Measurements from ENCODE around the gene NEAT1.

The NEAT1 gene

DNA sequence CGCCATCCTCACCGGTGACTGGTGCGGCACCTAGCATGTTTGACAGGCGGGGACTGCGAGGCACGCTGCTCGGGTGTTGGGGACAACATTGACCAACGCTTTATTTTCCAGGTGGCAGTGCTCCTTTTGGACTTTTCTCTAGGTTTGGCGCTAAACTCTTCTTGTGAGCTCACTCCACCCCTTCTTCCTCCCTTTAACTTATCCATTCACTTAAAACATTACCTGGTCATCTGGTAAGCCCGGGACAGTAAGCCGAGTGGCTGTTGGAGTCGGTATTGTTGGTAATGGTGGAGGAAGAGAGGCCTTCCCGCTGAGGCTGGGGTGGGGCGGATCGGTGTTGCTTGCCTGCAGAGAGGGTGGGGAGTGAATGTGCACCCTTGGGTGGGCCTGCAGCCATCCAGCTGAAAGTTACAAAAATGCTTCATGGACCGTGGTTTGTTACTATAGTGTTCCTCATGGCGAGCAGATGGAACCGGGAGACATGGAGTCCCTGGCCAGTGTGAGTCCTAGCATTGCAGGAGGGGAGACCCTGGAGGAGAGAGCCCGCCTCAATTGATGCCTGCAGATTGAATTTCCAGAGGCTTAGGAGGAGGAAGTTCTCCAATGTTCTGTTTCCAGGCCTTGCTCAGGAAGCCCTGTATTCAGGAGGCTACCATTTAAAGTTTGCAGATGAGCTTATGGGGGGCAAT, 1.1 kb downstream of the NEAT1 start:
- no peaks in the 10 kb centered on the region for H3K27me3 ChIP-seq (ENCODE audit: control insufficient read depth in 2 of 2, insufficient read depth in 2 of 2, low read length in 2 of 2)
- H3K9me3 ChIP-seq (ENCODE audit: control insufficient read depth in 2 of 2, low read length in 2 of 2), result no peaks in the 10 kb centered on the region
- H3K36me3 ChIP-seq (ENCODE audit: control insufficient read depth in 2 of 2, insufficient read depth in 2 of 2, low read length in 2 of 2), result peaks cover 20 to 37% of the 10 kb centered on the region in 2 donors
- peak overlapping the region; percentile 100 for H3K27ac ChIP-seq (ENCODE audit: low read depth in 2 of 2, low read length in 2 of 2)
- peaks cover 54 to 57% of the 10 kb centered on the region in 2 donors for H3K4me1 ChIP-seq (ENCODE audit: control insufficient read depth in 2 of 2, insufficient read depth in 2 of 2, low read length in 2 of 2)
- H3K9ac ChIP-seq (ENCODE audit: low read depth in 1 of 2, low read length in 2 of 2), result peak overlapping the region; percentile 96 to 98
- peak overlapping the region; percentile 82 to 96 for H3K4me3 ChIP-seq (ENCODE audit: low read length in 2 of 2)

DNA sequence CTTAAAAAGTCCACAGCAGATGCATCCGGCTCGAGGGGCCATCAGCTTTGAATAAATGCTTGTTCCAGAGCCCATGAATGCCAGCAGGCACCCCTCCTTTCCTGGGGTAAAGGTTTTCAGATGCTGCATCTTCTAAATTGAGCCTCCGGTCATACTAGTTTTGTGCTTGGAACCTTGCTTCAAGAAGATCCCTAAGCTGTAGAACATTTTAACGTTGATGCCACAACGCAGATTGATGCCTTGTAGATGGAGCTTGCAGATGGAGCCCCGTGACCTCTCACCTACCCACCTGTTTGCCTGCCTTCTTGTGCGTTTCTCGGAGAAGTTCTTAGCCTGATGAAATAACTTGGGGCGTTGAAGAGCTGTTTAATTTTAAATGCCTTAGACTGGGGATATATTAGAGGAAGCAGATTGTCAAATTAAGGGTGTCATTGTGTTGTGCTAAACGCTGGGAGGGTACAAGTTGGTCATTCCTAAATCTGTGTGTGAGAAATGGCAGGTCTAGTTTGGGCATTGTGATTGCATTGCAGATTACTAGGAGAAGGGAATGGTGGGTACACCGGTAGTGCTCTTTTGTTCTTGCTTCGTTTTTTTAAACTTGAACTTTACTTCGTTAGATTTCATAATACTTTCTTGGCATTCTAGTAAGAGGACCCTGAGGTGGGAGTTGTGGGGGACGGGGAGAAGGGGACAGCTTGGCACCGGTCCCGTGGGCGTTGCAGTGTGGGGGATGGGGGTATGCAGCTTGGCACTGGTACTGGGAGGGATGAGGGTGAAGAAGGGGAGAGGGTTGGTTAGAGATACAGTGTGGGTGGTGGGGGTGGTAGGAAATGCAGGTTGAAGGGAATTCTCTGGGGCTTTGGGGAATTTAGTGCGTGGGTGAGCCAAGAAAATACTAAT, 1.9 kb downstream of the NEAT1 start:
- Histone ChIP-seq H3K9ac (ENCODE audit: low read depth in 1 of 2, low read length in 2 of 2) (peak overlapping the region; percentile 96 to 98), H3K4me3 (ENCODE audit: low read length in 2 of 2) (peak overlapping the region; percentile 82 to 96), H3K9me3 (ENCODE audit: control insufficient read depth in 2 of 2, low read length in 2 of 2) (no peaks in the 10 kb centered on the region), H3K36me3 (ENCODE audit: control insufficient read depth in 2 of 2, insufficient read depth in 2 of 2, low read length in 2 of 2) (peaks cover 20 to 37% of the 10 kb centered on the region in 2 donors), H3K27ac (ENCODE audit: low read depth in 2 of 2, low read length in 2 of 2) (peak overlapping the region; percentile 100), H3K4me1 (ENCODE audit: control insufficient read depth in 2 of 2, insufficient read depth in 2 of 2, low read length in 2 of 2) (peaks cover 48 to 52% of the 10 kb centered on the region in 2 donors), H3K27me3 (ENCODE audit: control insufficient read depth in 2 of 2, insufficient read depth in 2 of 2, low read length in 2 of 2) (no peaks in the 10 kb centered on the region)

DNA sequence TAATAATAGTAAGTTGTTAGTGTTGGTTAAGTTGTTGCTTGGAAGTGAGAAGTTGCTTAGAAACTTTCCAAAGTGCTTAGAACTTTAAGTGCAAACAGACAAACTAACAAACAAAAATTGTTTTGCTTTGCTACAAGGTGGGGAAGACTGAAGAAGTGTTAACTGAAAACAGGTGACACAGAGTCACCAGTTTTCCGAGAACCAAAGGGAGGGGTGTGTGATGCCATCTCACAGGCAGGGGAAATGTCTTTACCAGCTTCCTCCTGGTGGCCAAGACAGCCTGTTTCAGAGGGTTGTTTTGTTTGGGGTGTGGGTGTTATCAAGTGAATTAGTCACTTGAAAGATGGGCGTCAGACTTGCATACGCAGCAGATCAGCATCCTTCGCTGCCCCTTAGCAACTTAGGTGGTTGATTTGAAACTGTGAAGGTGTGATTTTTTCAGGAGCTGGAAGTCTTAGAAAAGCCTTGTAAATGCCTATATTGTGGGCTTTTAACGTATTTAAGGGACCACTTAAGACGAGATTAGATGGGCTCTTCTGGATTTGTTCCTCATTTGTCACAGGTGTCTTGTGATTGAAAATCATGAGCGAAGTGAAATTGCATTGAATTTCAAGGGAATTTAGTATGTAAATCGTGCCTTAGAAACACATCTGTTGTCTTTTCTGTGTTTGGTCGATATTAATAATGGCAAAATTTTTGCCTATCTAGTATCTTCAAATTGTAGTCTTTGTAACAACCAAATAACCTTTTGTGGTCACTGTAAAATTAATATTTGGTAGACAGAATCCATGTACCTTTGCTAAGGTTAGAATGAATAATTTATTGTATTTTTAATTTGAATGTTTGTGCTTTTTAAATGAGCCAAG, 2.7 kb downstream of the NEAT1 start:
- Histone ChIP-seq H3K36me3 (ENCODE audit: control insufficient read depth in 2 of 2, insufficient read depth in 2 of 2, low read length in 2 of 2) (peaks cover 20 to 37% of the 10 kb centered on the region in 2 donors), H3K27me3 (ENCODE audit: control insufficient read depth in 2 of 2, insufficient read depth in 2 of 2, low read length in 2 of 2) (no peaks in the 10 kb centered on the region), H3K9me3 (ENCODE audit: control insufficient read depth in 2 of 2, low read length in 2 of 2) (no peaks in the 10 kb centered on the region), H3K4me1 (ENCODE audit: control insufficient read depth in 2 of 2, insufficient read depth in 2 of 2, low read length in 2 of 2) (peaks cover 48 to 51% of the 10 kb centered on the region in 2 donors), H3K9ac (ENCODE audit: low read depth in 1 of 2, low read length in 2 of 2) (peak overlapping the region; percentile 96 to 98), H3K27ac (ENCODE audit: low read depth in 2 of 2, low read length in 2 of 2) (peak overlapping the region; percentile 100), H3K4me3 (ENCODE audit: low read length in 2 of 2) (peak overlapping the region; percentile 82 to 96)

DNA sequence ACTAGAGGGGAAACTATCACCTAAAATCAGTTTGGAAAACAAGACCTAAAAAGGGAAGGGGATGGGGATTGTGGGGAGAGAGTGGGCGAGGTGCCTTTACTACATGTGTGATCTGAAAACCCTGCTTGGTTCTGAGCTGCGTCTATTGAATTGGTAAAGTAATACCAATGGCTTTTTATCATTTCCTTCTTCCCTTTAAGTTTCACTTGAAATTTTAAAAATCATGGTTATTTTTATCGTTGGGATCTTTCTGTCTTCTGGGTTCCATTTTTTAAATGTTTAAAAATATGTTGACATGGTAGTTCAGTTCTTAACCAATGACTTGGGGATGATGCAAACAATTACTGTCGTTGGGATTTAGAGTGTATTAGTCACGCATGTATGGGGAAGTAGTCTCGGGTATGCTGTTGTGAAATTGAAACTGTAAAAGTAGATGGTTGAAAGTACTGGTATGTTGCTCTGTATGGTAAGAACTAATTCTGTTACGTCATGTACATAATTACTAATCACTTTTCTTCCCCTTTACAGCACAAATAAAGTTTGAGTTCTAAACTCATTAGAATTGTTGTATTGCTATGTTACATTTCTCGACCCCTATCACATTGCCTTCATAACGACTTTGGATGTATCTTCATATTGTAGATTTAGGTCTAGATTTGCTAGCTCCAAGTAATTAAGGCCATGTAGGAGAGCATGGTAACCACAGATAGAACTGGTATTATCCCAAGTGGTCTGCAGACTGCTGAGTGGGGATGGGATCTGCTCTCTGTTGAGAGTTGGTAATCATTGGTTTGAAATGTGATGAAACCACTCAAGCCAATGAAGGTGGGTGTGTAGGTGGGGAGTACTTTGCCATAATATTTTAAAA, 3.6 kb downstream of the NEAT1 start:
- H3K9me3 ChIP-seq (ENCODE audit: control insufficient read depth in 2 of 2, low read length in 2 of 2), result no peaks in the 10 kb centered on the region
- H3K4me3 ChIP-seq (ENCODE audit: low read length in 2 of 2), result peak overlapping the region; percentile 82 to 96
- no peaks in the 10 kb centered on the region for H3K27me3 ChIP-seq (ENCODE audit: control insufficient read depth in 2 of 2, insufficient read depth in 2 of 2, low read length in 2 of 2)
- peak overlapping the region; percentile 100 for H3K27ac ChIP-seq (ENCODE audit: low read depth in 2 of 2, low read length in 2 of 2)
- peaks cover 44 to 46% of the 10 kb centered on the region in 2 donors for H3K4me1 ChIP-seq (ENCODE audit: control insufficient read depth in 2 of 2, insufficient read depth in 2 of 2, low read length in 2 of 2)
- H3K36me3 ChIP-seq (ENCODE audit: control insufficient read depth in 2 of 2, insufficient read depth in 2 of 2, low read length in 2 of 2), result peaks cover 20 to 37% of the 10 kb centered on the region in 2 donors
- H3K9ac ChIP-seq (ENCODE audit: low read depth in 1 of 2, low read length in 2 of 2), result peak overlapping the region; percentile 96 to 98

DNA sequence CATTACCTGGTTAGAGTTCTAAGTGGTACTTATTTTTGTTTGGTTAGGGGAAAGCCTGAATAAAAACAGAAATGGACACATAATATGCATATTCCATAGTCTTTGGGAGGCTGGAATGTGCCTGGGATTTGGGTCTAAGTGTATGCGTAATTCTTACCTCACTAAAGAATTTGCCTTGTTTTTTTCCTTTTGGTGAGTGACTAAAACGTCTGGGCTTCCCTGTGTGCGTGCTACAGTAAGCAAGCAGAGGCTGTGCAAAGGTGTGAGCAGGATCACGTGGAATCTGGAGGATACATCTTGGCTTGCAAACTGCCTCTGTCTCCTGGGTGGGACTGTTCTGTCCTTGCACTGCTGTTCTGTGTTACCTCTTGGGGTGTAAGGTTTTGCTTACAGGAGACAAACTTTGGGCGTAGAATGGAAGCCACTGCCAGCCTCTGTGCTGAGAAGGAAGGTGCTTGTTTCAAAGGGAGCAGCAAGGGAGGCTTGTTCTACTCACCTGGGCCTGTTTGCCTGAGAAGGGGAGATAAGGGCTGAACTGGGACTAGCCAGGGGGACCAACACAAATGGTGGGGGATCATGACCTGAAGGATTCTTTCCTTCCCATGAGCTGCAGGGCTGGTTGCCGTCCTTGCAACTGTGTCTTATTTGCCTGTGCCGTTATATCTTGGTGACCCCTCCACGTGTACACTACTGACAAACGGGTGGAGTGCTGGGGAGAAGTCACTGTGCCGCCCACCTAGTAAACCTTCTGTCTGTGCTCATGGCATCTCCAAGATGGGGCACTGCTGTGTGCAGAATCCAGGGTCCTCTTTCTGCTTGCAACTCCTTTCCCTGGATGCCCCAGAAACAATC, 4.5 kb downstream of the NEAT1 start:
- H3K4me1 ChIP-seq (ENCODE audit: control insufficient read depth in 2 of 2, insufficient read depth in 2 of 2, low read length in 2 of 2), result peaks cover 39 to 42% of the 10 kb centered on the region in 2 donors

DNA sequence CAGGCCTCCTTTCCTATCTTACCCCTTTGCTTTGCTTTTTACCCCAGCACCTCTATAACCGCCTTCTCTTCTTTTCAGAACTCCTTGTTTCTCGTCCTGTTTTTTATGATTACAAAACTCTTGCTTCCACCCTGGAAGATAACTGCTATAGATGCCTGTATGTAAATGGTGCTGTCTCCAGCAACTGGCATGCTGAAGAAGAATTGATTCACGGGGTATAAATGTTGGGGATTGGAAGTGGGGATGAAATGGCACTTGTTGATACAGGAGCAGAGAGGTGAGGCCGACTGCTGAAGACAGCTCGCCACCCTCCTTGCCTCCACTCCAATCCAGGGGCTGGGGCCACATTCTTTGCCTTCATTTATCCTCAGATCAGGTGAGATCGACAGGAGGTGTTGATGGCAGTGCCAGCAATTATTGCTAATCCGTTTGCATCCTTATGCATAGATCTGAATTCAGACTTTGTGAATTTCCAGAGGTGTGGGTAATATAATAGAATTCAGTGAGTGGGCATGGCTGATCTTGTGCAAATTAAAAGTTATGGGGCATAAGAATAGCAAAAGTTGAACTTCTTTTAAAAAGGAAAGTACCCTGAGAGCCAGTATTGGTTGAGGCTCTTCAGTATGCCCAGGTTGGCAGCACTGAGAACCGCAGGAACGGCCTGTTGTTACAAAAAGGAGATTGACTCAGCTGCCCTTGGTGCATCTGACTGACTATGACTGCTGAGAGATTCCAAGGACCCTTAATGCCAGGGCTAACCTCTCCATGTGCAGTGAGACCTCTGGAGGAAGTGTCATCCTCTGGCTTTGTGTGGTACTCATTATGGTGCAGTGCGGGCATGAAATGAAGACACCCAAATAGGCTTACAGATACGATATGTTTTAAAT, 5.3 kb downstream of the NEAT1 start:
- Histone ChIP-seq H3K36me3 (ENCODE audit: control insufficient read depth in 2 of 2, insufficient read depth in 2 of 2, low read length in 2 of 2) (peaks cover 20 to 38% of the 10 kb centered on the region in 2 donors), H3K27me3 (ENCODE audit: control insufficient read depth in 2 of 2, insufficient read depth in 2 of 2, low read length in 2 of 2) (no peaks in the 10 kb centered on the region), H3K27ac (ENCODE audit: low read depth in 2 of 2, low read length in 2 of 2) (peak overlapping the region; percentile 100), H3K4me1 (ENCODE audit: control insufficient read depth in 2 of 2, insufficient read depth in 2 of 2, low read length in 2 of 2) (peaks cover 39 to 41% of the 10 kb centered on the region in 2 donors), H3K4me3 (ENCODE audit: low read length in 2 of 2) (peak overlapping the region; percentile 82 to 96), H3K9ac (ENCODE audit: low read depth in 1 of 2, low read length in 2 of 2) (peak overlapping the region; percentile 96 to 98), H3K9me3 (ENCODE audit: control insufficient read depth in 2 of 2, low read length in 2 of 2) (no peaks in the 10 kb centered on the region)

More for the DNA sequence above, 4.5 kb downstream of the NEAT1 start:
- peak overlapping the region; percentile 96 to 98 for H3K9ac ChIP-seq (ENCODE audit: low read depth in 1 of 2, low read length in 2 of 2)
- H3K36me3 ChIP-seq (ENCODE audit: control insufficient read depth in 2 of 2, insufficient read depth in 2 of 2, low read length in 2 of 2), result peaks cover 20 to 37% of the 10 kb centered on the region in 2 donors
- H3K4me3 ChIP-seq (ENCODE audit: low read length in 2 of 2), result peak overlapping the region; percentile 82 to 96
- H3K9me3 ChIP-seq (ENCODE audit: control insufficient read depth in 2 of 2, low read length in 2 of 2), result no peaks in the 10 kb centered on the region
- no peaks in the 10 kb centered on the region for H3K27me3 ChIP-seq (ENCODE audit: control insufficient read depth in 2 of 2, insufficient read depth in 2 of 2, low read length in 2 of 2)
- peak overlapping the region; percentile 100 for H3K27ac ChIP-seq (ENCODE audit: low read depth in 2 of 2, low read length in 2 of 2)

DNA sequence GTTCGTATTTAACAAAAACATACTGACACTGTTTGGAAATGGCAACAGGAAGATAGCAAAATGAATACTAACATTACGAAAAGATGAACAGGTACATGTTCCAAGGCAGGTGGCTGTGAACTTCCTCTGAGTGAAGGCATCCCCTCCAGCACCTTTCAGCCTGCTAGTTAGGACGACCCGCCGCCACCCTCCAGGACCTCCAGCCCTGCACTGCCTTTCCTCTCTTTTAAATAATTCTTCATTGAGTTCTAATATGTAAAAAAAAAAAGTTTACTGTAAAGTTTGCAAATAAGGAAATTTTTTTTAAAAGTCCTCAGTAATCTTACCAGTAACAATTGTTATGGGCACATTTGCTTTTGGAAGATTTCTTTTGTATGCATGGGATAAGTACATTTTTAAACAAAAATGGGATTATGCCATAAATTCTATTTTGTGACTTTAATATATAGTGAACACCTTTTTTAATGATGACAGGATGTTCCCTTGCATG, 6.0 kb downstream of the NEAT1 start:
- Histone ChIP-seq H3K4me3 (ENCODE audit: low read length in 2 of 2) (peak overlapping the region; percentile 82 to 96), H3K27me3 (ENCODE audit: control insufficient read depth in 2 of 2, insufficient read depth in 2 of 2, low read length in 2 of 2) (no peaks in the 10 kb centered on the region), H3K9me3 (ENCODE audit: control insufficient read depth in 2 of 2, low read length in 2 of 2) (no peaks in the 10 kb centered on the region), H3K4me1 (ENCODE audit: control insufficient read depth in 2 of 2, insufficient read depth in 2 of 2, low read length in 2 of 2) (peaks cover 39 to 41% of the 10 kb centered on the region in 2 donors), H3K36me3 (ENCODE audit: control insufficient read depth in 2 of 2, insufficient read depth in 2 of 2, low read length in 2 of 2) (peaks cover 21 to 42% of the 10 kb centered on the region in 2 donors), H3K9ac (ENCODE audit: low read depth in 1 of 2, low read length in 2 of 2) (peak overlapping the region; percentile 96 to 98), H3K27ac (ENCODE audit: low read depth in 2 of 2, low read length in 2 of 2) (peak overlapping the region; percentile 100)

All from mucosa of rectum (tissue), 2 donors.